GM12872 (cell line): Measurements from ENCODE around the gene MED17.

Experiments used
- TF ChIP-seq, protein P1 (sequence below): IDR thresholded peaks from 3 replicates; pipeline ENCODE4 v1.5.1; 2011; ENCODE audit warnings: low read depth, mild to moderate bottlenecking, low read length, moderate library complexity; ENCODE audit not compliant: insufficient read depth

MED17 gene

DNA sequence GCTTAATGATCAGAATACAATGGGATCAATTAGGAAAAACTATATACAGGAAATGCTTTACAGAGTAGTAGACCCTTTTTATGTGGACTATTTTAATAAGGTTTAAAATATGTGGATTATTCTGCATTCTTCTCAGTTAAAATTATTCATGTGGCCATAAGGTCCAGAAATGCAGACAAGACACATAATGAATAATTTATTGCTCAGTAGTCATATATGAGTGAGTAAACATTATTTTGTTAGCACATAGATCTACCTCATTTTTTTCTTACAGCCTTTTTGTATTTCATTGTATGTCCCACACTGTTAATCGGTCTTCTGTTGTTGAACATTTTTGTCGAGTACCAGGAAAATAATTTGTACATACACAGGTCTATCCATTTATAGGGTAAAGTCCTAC, 20.8 kb downstream of the MED17 start:
- TF ChIP-seq, protein P1, sequence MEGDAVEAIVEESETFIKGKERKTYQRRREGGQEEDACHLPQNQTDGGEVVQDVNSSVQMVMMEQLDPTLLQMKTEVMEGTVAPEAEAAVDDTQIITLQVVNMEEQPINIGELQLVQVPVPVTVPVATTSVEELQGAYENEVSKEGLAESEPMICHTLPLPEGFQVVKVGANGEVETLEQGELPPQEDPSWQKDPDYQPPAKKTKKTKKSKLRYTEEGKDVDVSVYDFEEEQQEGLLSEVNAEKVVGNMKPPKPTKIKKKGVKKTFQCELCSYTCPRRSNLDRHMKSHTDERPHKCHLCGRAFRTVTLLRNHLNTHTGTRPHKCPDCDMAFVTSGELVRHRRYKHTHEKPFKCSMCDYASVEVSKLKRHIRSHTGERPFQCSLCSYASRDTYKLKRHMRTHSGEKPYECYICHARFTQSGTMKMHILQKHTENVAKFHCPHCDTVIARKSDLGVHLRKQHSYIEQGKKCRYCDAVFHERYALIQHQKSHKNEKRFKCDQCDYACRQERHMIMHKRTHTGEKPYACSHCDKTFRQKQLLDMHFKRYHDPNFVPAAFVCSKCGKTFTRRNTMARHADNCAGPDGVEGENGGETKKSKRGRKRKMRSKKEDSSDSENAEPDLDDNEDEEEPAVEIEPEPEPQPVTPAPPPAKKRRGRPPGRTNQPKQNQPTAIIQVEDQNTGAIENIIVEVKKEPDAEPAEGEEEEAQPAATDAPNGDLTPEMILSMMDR = no peak

DNA sequence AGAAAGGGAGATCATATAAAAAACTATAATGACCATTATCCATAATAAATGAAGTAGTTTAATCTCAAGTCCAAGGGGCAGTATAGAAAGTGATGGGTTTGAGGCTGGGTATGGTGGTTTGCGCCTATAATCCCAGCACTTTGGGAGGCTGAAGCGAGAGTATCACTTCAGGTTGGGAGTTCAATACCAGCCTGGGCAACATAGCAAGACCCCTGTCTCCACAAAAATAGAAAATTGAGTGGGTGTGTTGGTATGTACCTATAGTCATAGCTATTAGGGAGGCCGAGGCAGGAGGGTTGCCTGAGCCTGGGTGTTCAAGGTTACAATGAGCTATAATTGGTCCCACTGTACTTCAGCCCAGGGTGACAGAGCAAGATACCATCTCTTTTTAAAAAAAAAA, 23.9 kb downstream of the MED17 start:
- TF ChIP-seq, protein P1 = no peak

DNA sequence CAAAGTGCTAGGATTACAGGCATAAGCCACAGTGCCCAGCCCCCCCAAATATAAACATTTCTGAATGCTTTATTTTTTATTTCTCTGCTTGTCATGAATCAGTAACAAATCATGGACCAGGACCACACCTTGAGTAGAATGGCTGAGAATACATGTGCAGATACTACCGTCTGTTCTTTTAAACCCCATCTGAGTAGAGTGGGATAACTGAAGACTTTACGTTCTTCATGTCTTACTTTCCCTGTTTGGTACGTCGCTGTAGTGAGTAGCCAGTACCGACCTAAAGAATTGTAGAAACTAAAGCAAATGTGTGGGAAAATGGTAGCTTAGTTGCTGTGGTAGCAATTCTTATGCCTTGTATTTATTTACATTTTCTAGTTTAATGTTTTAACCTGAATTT, 29.9 kb downstream of the MED17 start:
- TF ChIP-seq, protein P1 = no peak

DNA sequence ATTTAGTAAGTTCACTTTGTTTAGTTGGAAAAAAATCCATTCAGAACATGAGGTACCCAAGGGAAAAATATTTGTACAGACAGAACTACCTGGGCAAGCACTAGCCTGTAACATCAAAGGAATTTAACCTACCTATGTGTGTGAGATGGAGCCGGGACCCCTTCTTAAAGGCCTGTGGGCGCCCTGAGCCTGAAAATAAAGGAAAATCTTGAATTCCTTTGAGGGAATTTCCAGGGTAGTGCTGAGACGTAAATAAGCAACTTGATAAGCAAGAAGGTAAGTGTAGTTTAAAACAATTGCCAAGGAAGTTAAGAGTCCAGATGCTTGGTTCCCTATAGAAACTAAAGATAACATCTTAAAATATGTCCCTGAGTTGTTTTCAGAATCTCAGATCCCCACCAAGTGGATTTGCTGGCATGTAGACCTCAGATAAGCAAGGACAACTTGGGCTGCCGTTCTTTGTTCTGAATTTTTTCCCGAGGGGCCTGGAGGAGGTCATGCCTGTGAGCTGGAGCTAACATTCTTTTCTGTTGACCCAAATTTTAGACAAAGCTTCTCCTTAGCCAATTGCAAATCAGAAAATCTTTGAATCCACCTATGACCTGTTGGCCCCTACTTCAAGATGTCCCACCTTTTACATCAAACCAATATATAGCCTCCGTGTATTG, 31.0 kb downstream of the MED17 start:
- TF ChIP-seq, protein P1 = no peak

DNA sequence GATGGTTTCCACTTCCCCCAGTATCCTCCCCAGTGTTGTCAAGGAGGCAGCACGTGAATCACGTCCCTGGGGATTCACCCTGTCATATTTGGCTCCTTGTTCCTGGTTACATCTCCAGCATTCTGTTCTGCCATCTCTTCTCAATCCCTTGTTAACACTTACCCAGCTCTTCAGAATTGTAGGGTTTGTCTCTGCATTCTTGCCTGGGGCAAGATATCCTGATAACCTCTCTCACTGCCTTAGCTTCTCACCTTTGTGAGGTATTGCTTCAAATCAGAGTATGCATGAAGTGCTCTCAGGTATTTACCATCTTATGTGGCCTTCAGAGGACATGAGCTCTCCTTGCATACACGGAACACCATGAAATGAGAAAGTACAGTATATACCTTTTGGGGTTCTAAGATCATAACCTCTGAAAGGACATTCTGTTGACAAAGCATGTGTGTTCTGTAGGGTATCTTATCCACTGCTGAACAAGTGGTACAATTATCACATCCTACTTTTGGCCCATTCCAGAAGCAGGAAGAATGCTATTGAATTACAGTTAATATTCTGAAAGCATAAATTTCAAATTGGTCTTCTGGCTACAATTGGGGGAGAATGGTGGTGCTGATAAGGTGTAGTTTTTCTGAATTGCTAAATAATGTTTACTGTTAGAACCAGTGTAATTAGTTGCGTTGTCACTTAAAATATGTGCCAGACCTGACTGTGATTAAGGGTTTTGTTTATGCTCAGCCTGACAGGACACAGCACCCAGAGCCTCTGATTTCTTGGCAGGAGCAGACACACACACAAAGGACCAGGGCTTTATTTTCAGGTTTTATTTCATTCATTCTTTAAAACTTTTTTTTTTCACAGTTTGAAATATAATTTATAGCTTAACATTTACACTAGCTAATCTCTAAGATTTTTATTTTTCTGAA, 33.6 kb downstream of the MED17 start:
- TF ChIP-seq, protein P1 = no peak

DNA sequence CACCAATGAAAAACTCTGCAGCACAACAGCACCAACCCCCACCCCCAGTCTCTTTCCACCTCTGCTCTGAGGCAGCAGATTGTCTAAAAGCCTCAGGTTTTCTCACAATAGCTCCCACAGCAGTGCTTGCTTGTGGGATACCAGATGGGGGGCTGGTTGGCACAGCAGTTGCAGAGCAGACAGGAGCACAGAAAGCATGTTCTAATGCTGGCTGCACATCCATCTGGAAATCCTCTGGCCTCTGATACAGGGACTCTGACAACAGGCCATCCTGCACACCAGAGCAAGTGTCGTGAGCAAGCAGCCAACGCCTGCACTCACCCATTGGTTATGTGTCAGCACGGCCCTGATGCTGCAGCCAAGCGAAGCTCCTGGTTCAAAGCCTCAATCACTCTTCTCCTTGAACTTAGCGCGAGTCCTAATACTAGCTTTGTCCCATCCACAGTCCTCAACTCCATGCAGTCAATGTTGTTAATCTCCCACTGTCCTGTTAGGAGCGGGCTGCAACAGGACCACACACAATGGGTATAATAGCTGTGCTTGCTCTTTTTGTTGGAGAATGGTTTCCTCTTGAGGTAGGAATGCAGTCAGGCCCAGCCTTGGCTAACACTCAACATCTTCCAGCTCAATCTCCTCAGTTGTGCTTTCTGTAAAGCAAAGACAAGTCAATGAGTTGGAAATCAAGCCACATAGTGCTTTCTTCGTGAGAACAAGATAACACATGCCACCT, 36.0 kb downstream of the MED17 start:
- TF ChIP-seq, protein P1 = no peak

DNA sequence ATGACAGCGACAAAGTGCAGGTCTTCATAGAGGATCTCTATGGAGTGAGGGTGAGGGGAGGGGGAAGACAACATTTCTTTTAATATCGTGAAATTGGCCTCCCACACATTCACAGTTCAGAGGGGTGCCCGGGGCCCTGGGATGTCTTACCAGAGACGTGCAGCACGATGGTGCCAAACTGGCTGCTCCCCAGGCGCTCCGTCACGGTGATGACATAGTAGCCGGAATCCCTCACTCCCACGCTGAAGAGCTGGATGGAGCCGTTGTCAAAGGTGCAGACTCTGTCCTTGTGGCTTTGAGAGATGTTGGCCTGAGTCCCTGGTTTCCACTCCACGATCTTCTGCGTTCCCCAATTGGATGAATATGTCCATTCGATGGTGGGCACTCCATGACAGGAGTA, 36.8 kb downstream of the MED17 start:
- TF ChIP-seq, protein P1 = no peak
